ENCODE results near the gene RAB40C.

DNA sequence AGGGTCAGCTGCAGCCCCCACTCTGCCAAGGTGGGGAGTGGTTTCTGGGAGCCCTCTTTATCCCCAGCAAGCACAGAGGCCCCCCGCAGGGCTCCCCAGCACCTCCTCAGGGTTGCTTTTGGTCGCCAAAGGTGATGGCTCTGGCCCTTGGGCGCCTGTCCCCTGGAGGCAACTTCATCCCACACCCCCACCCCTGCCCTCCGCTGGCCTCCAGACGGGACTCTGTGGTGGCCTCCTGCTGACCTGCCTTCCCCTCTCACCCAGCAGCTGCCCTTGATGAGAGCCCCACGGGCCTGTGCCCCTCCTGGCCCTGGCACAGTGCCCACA, 70.2 kb downstream of the RAB40C start:
- TF ChIP-seq POLR2A (IDR thresholded peaks at IDR 0.05) (no peak), EP300 (IDR thresholded peaks at IDR 0.05) (no peak)
- TF ChIP-seq, protein P1, sequence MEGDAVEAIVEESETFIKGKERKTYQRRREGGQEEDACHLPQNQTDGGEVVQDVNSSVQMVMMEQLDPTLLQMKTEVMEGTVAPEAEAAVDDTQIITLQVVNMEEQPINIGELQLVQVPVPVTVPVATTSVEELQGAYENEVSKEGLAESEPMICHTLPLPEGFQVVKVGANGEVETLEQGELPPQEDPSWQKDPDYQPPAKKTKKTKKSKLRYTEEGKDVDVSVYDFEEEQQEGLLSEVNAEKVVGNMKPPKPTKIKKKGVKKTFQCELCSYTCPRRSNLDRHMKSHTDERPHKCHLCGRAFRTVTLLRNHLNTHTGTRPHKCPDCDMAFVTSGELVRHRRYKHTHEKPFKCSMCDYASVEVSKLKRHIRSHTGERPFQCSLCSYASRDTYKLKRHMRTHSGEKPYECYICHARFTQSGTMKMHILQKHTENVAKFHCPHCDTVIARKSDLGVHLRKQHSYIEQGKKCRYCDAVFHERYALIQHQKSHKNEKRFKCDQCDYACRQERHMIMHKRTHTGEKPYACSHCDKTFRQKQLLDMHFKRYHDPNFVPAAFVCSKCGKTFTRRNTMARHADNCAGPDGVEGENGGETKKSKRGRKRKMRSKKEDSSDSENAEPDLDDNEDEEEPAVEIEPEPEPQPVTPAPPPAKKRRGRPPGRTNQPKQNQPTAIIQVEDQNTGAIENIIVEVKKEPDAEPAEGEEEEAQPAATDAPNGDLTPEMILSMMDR (IDR thresholded peaks at IDR 0.05) = no peak

Measured in sigmoid colon (tissue), 4 donors.